SK-N-DZ (cell line): ENCODE measurements around the gene LPCAT4.
A peak's percentile ranks its signal among the peaks of the same experiment; 100 is the strongest.
"Not testable (repeated sequence)": the region's sequence is repeated elsewhere in the genome, so short reads cannot be mapped to it uniquely, and the experiment has no call there.

Source experiments
- DNase-seq: peaks from one replicate; pipeline ENCODE4 v3.0.0-alpha.2; 2015; ENCODE audit warnings: low spot score

Gene LPCAT4

GRCh38 chr15:34364041-34364440 is 3.0 kb downstream of the LPCAT4 start:
- DNase-seq = no peak

GRCh38 chr15:34362047-34362773 is 4.8 kb downstream of the LPCAT4 start:
- DNase-seq = no peak

- no peak for DNase-seq
Observed at GRCh38 chr15:34361278-34361677, 5.7 kb downstream of the LPCAT4 start.

GRCh38 chr15:34360298-34360697 is 6.7 kb downstream of the LPCAT4 start:
- no peak for DNase-seq

- no peak for DNase-seq
Observed at GRCh38 chr15:34359416-34359815, 7.6 kb downstream of the LPCAT4 start.

GRCh38 chr15:34358948-34359347 is 8.0 kb downstream of the LPCAT4 start:
- DNase-seq = no peak

- no peak for DNase-seq
Observed at GRCh38 chr15:34358367-34358766, 8.6 kb downstream of the LPCAT4 start.

- no peak for DNase-seq
Observed at GRCh38 chr15:34357653-34358052, 9.3 kb downstream of the LPCAT4 start.

GRCh38 chr15:34355241-34355640 is 11.8 kb downstream of the LPCAT4 start:
- DNase-seq = no peak

- no peak for DNase-seq
Observed at GRCh38 chr15:34354286-34354685, 12.7 kb downstream of the LPCAT4 start.

GRCh38 chr15:34353627-34354026 is 13.4 kb downstream of the LPCAT4 start:
- no peak for DNase-seq

- DNase-seq = not testable (repeated sequence)
Observed at GRCh38 chr15:34352996-34353395, 14.0 kb downstream of the LPCAT4 start.

GRCh38 chr15:34349769-34350168 is 17.2 kb downstream of the LPCAT4 start:
- no peak for DNase-seq

GRCh38 chr15:34348735-34349300 is 18.2 kb downstream of the LPCAT4 start:
- DNase-seq = no peak

- no peak for DNase-seq
Observed at GRCh38 chr15:34347951-34348638, 18.9 kb downstream of the LPCAT4 start.

- DNase-seq = peak; percentile 90
Observed at GRCh38 chr15:34342737-34343575, 24.0 kb downstream of the LPCAT4 start, which contains the start of the genes NOP10 and NUTM1. TSS of gene NOP10 (minus strand) at chr15:34343136. CDS start at chr15:34343073, 63 bp downstream. TSS of gene NUTM1 (plus strand) at chr15:34343315. CDS start at chr15:34343697, 382 bp downstream.

- DNase-seq = not testable (repeated sequence)
Observed at GRCh38 chr15:34342213-34342736, 24.7 kb downstream of the LPCAT4 start.

- DNase-seq = no peak
Observed at GRCh38 chr15:34341381-34342212, 25.4 kb downstream of the LPCAT4 start.

GRCh38 chr15:34339946-34340345 is 27.1 kb downstream of the LPCAT4 start:
- DNase-seq = no peak

GRCh38 chr15:34338347-34338746 is 28.6 kb downstream of the LPCAT4 start:
- no peak for DNase-seq
